ENCODE results near the gene TNIP1.

DNA sequence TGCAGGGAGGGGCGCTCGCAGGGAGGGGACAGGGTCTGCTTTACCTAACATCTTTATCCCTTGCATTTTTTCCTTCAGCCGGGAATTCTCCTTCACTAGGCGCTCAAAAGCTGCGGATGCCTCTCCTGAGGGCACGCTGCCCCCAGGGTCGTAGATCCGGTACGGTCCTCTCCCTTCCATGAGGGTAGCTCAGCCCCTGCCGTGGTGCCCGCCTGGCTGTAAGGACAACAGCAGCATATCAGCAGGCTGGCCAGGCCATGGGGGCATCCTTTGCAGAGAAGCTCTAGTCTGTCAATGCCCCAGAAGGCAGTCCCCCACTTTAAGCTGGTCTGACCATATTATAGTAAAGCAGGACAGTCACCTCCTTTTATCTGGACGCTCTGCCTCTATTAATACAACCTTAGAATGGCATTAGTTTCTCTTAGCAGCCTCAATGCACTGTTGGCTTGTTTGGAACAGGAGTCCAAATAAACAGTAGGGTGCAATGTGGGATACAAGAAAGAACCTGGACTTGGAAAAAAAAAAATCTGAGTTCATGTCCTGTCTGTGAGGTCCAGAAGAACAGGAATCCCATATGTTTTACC, 15.8 kb downstream of the TNIP1 start:
- TF ChIP-seq, protein P1, sequence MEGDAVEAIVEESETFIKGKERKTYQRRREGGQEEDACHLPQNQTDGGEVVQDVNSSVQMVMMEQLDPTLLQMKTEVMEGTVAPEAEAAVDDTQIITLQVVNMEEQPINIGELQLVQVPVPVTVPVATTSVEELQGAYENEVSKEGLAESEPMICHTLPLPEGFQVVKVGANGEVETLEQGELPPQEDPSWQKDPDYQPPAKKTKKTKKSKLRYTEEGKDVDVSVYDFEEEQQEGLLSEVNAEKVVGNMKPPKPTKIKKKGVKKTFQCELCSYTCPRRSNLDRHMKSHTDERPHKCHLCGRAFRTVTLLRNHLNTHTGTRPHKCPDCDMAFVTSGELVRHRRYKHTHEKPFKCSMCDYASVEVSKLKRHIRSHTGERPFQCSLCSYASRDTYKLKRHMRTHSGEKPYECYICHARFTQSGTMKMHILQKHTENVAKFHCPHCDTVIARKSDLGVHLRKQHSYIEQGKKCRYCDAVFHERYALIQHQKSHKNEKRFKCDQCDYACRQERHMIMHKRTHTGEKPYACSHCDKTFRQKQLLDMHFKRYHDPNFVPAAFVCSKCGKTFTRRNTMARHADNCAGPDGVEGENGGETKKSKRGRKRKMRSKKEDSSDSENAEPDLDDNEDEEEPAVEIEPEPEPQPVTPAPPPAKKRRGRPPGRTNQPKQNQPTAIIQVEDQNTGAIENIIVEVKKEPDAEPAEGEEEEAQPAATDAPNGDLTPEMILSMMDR (conservative IDR thresholded peaks at IDR 0.05), result no peak
- no peak for TF ChIP-seq EZH2 (IDR thresholded peaks at IDR 0.05; ENCODE audit: low read depth)
